Stimulated activated CD8-positive, alpha-beta memory T cell treated with anti-CD3 and anti-CD28 coated beads, Interleukin-12 subunit alpha, Interleukin-12 subunit beta, amount 100 ng/mL, for 1 hour (primary cell): ENCODE results near the gene CUL7.
"Not testable (repeated sequence)": the region's sequence is repeated elsewhere in the genome, so short reads cannot be mapped to it uniquely, and the experiment has no call there.

ENCODE experiments used
- DNase-seq: peaks from one replicate; pipeline ENCODE4 v3.0.0-alpha.2; 2020; ENCODE audit warnings: low read depth

The CUL7 gene

DNA sequence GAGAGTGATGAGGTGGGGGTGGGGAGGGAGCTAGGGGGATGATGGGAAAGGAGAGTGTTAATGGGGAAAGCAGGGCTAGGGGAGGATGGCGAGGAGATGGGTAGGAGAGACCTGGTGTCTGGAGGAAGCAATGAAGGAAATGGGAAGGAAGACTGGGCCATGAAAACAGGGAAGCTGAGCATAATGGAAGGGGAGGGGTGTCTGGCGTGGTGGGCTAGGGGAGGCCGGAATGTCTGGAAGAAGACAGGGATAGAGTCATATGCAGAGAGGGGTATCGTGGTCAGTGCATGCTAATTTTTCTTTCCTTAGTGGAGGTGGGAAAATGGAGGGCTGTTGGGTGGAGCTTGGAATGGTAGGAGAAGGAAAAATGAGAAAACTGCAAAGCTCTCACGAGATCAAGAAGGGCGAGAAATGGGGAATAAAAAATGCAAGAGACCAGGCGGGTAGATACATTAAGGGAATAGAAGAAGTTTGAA is 39.2 kb downstream of the CUL7 start:
- no peak for DNase-seq

DNA sequence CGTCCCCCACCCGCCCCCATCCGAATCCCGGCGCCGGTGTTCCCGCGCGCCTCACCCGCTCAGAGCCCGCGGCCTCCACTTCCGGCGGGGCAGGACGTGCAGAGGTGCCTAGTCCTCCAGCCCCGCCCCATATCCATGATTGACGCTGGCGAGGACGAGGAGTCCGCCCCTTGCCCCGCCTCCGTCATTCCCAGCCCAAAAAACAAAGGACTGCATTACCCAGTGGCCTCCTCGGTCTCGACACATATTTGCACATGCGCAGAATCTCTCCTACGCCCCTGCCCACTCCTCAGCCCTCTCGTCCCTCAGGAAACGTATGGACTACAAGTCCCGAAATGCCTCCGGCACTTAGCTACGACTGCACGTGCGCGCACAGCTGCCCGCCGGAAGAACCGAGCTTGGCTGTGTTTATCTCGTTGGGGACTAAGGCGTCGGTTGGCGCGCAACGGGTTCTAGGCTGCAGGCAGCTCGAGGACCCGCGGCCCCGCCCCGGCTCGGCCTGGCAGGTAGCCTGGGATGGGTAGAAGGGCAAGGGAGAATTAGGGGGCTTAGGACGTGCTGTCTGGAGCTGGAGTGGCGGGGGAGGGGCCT is 39.7 kb downstream of the CUL7 start, which contains the start of the genes KLHDC3 and MEA1:
Gene KLHDC3, plus strand, starts transcription at position 407 of the 591 bp plus-strand sequence. CDS start 2,944 bp downstream, outside the sequence.
Gene MEA1, minus strand, starts transcription at position 104 of the 591 bp plus-strand sequence. CDS start 133 bp downstream, outside the sequence.
- DNase-seq = peak; percentile 97

DNA sequence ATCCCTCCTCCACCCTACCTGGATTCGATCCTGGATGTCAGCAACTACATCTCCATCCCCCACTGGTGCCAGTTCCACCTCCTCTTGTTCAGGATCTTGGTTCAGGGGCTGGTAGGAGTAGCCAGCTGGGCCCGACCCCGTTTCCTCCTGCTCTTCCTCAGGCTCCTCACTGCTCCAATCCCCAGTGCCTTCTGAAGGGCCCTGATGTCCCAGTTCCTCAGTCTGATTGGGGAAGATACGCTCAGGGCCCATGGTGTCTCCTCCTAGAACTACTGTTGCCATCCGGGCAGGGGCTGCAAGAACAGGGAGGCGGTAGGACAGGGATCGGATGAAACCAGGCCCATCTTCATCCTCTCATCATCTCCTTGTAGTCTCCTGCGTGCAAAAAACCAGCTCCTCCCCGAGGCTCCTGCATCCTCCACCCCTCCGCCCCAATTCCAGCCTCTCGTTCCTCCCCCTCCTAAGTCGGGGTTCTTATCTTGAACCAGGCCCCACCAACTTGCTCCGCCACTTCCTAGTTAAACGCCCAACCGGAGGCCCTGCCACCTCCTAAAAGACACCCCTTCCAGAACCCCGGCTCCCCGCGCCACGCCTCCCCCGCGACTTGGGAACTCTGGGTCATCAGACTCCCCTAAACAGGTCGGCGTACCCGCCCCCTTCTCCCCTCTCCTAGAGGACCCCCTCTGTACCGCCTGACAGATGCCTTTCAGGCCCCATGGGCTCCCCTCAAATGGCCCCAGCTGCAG is 40.4 kb downstream of the CUL7 start:
- no peak for DNase-seq

DNA sequence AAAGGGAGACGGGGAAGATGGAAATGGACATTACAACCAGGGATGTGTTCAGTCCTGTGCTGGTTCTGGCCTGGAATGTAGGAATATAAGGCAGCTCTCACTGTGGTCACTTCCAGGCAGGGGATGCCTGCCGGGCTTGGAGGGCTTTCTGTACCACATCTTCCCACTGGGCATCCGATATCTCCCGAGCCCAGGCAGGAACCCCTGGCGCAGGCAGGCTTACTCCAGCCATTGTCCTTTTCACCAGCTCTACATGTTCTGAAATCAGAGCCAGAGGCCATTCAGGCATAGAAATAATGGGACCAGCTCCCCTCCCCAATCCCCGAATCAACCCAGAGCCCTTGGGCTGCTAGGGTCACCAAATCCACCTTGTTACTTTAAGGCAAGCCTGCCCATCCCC is 41.3 kb downstream of the CUL7 start:
- no peak for DNase-seq

DNA sequence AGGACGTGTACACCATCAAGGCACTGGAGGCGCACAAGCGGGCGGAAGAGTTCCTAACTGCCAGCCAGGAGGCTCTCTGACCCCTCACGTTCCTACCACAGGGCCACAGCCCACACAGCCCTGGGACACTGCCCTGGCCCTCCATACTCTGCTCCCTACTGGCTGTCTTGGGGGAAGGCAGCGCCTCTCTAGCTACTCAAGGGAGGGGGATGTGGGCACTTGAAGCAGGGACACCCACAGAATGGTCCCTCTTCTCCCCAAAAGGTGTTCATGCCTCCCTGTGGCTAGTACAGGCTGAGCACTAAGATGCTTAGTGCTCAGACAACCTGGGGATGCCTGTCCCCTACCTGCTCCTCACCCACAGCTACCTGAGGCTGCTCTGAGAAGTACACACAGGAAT is 42.4 kb downstream of the CUL7 start:
- DNase-seq = no peak

DNA sequence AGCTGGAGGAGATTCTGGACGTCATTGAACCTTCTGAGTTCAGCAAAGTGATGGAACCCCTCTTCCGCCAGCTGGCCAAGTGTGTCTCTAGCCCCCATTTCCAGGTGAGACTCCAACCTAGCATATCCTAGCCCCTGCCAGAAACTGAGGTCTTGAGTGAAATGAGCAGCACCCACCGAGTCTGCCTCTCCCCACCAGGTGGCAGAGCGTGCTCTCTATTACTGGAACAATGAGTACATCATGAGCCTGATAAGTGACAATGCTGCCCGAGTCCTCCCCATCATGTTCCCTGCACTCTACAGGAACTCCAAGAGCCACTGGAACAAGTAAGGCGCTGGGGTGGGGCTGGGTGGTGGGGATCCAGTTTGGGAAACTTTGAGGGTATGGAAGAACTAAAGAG is 44.5 kb downstream of the CUL7 start:
- DNase-seq = no peak

DNA sequence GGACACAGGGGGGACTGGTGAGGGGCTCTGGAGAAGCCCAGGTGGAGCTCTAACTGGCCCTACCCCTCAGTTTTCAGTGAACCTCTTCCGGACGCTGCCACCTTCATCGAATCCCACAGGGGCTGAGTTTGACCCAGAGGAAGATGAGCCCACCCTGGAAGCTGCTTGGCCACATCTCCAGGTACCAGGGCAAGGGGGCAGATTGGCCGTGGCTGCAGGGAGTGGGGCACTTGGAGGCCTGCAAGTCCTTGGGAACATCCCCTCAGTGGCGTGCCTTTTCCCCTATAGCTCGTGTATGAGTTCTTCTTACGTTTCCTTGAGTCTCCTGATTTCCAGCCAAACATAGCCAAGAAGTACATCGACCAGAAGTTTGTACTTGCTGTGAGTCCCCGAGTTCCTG is 46.5 kb downstream of the CUL7 start:
- DNase-seq = no peak

DNA sequence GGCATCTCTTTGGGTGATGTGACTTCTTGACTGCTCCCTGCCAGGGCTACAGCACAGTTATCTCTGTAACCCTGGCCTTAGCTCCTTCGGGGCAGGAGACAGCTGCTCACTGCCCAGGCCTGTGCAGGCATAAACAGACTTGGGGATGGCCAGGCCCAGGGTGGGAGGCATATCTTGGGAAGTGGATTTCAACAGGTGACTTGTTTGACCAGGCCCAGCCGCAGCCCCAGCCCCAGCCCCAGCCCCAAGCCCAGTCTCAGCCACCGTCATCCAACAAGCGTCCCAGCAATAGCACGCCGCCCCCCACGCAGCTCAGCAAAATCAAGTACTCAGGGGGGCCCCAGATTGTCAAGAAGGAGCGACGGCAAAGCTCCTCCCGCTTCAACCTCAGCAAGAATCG is 47.4 kb downstream of the CUL7 start:
- no peak for DNase-seq

DNA sequence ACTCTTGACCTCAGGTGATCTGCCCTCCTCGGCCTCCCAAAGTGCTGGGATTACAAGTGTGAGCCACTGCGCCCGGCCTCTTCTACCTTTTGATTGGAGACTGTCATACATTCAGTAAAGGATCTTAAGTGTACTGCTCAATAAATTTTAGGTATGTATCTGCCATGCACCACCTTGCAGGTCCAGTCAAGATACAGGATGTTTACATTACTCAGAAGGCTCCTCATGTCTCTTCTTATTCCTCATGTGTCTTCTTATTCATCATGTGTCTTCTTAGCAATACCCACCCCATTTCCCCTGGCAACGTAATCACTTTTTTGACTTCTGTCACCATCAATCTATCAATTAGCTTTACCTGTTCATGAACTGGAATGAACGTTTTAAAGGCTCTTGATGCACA is 47.8 kb downstream of the CUL7 start:
- DNase-seq = no peak

DNA sequence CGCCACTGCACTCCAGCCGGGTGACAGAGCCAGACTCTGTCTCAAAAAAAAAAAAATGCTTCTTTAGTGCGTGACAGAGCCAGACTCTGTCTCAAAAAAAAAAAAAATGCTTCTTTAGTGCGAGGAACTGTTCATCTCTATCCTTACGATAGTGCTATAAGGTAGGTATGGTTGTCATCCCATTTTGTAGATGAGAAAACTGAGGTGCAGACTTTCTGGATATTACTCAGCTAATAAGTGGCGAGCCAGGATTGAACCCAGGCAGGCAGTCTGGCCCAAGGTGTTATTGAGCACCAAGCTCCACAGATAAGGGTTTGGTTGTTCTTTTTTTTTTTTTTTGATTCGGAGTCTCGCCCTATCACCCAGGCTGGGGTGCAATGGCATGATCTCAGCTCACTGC is 51.8 kb downstream of the CUL7 start:
- DNase-seq = no peak

DNA sequence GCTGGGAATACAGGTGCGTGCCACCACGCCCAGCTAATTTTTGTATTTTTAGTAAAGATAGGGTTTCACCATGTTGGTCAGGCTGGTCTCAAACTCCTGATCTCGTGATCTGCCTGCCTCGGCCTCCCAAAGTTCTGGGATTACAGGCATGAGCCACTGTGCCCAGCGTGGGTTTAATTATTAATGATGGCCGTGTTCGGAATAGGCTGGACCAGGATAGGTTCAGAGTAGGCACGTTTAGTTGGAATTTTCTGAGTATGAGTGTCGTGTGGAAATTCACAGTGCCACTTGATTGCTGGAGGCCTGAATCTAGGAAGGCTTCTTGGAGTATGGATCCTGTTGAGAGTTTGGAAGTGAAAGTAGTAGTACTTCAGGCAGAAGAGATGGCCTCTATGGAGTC is 55.4 kb downstream of the CUL7 start:
- DNase-seq = not testable (repeated sequence)

DNA sequence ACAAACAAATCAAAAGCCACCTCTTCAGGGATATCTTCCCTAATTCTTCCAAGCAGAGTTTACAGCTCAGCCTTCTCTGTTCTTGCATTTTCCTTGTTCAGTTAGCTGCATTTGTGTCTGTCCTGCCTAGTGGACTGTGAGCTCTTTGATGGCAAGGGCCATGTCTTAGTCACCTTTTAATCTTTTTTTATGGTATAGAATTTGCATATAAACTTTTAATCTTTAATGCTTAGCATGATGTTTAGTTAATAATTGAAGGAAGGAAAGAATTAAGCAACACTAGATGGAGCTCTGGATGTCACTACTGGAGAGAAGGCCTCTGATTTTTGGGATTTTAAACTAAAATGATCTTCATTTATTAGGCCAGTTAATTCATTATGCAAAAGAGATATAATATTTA is 57.1 kb downstream of the CUL7 start:
- DNase-seq = no peak

DNA sequence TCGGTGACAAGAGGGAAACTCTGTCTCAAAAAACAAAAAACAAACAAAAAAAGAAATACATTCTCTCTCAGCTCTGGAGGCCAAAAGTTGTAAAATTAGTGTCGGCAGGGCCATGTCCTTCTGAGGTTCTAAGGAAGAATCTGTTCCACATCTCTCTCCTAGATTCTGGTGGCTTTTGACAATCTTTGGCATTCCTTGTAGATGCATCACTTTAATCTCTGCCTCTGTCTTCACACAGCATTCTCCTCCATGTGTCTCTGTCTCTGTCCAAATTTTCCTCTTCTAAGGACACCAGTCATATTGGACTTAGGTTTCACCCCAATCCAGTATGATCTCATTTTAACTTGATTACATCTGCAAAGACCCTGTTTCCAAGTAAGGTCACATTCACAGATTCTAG is 60.2 kb downstream of the CUL7 start:
- DNase-seq = no peak

DNA sequence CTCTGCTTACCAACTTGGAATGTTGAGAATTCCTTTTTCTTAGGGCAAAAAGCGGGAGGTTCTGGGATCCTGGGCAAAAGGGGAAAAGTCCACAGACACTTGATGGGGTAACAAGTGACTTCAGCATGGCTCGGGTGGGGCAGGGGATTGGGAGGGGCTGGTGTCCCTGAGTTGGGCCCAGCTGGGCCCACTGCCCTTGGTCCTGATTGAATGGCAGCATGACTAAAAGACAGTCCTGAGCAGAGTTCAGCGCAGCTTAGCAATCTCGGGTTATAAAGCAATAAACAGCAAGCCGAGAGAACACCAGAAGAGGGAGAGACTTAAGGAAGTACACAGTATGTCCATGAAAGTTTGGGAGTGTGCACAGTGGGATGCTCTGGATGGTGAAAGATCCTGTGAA is 63.7 kb downstream of the CUL7 start:
- no peak for DNase-seq

DNA sequence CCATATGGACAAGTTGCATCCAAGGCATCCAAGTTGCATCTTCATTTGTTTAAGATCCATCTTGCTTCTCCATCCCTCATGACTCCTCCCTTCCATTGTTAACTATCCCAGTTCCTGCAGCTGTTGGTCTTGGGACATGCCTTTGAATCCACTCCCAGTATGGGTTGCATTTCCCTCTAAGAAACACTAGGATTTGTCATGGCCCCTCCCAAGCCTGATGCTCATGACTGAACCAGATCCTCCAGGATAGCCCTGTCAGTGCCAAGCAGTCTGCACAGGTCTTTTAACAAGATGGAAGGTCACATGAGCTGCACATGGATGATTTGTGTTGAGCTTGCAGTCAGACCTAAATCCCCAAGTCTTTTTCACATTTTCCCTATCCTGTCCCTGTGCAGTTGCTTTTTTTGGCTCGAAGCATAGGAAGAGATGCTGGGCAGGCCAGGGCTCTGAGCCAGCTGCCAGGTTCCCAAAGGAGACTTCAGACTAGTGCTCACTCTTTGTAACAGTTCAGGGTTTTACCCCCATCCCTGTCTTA is 65.1 kb downstream of the CUL7 start:
- DNase-seq = no peak
